ENCODE measurements around the gene MICAL2.

Gene MICAL2

DNA sequence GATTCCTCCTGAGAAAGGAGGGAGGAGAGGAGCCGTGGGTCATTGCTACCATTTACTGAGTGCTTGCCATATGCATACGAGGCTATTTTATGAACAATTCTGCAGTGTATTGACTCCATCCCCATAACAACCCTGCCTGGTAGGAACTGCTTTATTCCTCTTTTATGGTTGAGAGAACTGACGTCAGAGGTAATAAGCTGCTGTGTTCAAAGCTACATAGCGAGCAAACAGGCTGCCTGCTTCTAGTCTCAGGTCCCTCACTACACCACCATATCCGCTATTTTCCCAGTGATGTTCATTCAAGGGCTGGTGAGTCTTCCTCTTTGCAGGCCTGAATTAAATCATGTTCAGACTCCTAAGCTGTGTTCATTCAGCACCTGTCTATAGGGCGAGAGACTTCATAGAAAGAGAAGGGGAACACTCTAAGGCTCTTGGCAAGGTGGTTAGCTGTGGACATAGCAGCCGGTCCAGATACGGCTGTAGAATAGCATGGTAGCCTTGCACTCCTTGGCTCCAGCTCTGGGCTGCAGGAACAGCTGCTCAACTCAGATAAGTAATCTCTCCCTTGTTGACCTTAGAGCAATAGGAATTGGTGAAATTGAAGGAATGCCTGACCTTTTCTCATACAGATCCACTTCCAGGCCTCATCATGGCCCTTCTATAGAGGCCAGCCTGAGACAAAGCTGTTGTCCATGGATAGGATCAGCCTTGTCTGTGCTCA is 82.6 kb downstream of the MICAL2 start:
- DNase-seq, result no peak

DNA sequence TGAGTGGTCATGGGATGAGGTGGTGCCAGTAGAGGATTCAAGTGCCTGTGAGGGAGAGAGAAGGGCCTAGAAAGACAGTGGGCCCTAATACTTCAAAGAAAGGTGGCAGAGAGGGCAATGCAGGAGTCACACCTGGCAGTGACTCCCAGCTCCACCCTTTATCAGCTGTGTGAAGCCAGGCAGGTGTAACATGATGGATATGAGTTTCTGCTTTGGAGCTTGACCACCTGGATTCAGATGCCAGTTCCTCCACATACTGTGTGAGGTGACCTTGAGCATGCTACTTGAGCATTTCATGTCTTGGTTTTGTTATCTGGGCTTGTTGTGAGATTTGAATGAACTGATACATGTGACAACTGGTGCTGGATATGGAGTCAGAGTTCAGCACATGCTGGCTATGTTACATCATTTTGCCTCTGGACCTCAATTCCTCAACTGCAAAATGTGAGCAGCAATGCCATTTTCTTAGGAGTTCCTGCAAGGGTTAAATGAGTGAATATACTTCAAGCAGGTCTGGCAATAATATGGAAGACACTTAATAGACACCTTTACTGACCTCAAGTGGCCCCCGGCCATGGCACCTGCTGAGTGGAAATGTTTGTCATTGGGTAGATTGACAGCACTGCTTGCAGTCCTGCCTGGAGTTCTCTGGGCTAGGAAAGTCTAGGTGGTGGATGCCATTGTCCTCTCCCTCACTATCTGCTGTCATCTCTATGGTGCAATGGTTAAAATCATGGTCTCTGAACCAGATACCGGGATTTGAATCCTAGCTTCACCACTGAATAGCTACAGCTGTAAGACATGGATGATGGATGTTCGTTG is 83.3 kb downstream of the MICAL2 start:
- DNase-seq, result no peak

DNA sequence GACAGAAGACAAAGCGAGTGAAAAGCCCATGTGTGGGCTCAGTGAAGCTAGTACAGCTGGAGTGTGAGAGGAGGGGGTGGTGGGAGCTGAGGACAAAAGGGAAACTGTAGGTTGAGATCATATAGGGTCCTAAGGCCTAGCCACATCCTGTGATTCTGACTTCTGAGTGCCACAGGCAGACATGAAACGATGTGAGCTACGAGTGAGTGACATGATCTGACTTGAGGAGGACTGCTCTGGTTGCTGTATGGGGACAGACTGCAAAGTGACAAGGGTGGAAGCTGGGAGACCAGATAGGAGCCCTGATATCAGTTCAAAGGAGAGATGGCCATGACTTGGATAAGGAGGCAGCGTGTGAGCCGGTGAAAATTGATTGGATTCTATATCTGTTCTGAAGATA is 85.4 kb downstream of the MICAL2 start:
- DNase-seq, result peak; percentile 28

DNA sequence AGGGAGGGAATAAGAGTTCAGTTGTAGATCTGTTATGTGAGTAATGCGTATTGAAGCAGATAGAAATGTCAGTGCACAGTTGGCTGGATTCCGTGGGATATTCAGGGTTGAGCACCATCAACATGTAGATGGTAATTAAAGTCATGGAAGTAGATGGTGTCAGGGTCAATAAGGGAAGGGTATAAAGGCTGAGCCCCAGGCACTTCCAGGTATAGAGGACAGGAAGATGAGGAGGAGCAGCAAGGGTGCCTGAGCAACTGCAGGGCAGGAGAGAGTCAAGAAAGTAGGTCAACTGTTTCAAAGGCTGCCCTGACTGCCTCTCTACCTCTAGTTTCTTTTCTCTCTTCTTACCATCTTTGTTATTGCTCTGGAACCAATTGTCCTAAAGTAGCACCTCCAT is 85.9 kb downstream of the MICAL2 start:
- no peak for DNase-seq

DNA sequence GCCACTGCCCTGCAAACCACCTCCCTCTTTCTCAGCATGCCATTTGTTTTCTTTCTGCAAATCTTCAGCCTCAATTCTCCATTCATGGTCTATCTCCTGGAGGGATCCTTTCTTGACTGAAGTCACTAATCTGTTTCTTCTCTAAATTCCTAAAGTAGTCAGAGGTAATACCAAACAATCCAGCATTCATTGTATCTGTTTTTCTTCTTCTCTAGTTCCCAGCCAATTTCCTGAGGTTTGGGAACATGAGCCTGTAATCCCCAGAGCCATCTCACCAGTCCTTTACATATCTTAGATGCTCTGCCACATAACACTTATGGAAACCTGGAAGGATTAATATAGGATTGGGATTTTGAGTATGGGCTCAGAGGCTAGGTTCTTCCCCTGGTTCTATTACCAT is 86.5 kb downstream of the MICAL2 start:
- DNase-seq, result no peak

DNA sequence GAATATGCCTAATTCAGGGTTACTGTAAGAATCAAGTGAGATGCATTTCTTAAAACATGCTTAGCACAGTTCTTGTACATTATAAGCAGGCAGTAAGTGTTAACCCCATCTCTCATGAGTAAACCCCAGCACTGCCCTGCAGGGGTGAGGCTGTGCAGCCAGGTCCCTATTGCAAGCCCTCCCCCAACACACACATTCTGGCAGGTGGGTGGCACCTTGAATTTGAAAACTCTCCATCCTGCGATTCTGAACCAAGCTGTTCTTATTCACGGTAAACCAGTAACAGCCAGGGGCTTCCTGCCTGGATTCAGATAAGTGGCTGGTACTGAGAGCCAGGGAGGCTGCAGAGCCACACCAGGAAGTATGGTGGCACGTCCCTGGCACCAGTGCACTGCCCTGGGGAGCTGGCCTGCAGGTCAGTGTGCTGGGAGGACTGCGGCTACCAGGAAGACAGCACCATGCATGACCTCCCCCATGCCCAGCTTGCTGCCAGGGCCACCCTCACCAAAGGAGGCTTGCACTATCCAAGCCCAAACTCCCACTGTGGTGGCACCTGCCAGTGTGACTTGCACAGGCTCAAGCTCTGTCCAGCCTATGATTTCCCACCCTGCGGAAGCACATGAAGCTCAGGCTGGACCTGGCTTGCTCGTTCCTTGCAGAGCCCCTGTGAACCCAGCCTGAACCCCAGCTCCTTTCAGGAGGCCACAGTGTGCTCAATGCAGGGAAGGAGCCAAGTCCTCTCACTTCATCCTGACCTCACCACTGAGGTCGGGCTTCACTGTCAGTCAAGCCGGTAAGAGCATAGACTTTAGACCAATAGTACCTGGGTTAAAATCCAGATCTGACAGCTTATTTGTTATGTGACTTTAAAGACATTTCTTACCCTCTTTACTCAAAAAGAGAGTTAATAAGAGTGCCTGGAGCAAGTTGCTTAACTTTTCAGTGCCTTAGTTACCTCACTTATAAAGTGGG is 88.1 kb downstream of the MICAL2 start:
- no peak for DNase-seq

DNA sequence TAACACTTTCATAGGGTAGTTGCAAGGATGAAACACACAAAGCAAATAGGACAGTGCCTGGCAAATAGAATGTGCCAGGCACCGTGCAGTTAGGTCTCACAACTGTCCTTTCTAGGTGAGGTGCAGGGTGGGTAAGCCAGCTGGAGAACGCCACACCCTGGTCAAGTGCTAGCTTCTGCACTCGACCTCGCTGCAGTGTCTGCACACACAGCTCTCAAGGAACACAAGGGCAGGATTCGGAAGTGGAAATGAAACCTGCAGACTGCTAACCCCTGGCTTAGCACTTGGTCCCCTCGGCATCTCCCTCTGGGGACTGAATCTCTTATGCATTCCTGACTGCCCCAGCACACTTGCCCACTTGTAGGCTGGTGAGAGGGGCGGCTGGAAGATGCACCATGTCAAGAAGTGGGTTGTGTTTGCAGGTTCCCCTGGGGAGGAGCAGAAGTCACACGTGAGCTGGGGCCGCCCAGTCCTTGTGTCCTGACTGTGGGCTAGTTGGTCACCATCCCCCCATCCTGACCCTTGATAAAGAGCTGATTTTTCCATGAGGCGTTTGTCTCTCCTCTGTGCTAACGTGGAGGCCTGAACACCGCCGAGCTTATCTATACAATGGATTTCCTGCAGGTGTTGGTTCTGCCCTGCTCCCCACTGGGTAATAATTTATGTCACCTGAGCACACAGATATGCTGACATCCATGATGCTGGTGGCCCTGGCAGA is 89.0 kb downstream of the MICAL2 start:
- no peak for DNase-seq

DNA sequence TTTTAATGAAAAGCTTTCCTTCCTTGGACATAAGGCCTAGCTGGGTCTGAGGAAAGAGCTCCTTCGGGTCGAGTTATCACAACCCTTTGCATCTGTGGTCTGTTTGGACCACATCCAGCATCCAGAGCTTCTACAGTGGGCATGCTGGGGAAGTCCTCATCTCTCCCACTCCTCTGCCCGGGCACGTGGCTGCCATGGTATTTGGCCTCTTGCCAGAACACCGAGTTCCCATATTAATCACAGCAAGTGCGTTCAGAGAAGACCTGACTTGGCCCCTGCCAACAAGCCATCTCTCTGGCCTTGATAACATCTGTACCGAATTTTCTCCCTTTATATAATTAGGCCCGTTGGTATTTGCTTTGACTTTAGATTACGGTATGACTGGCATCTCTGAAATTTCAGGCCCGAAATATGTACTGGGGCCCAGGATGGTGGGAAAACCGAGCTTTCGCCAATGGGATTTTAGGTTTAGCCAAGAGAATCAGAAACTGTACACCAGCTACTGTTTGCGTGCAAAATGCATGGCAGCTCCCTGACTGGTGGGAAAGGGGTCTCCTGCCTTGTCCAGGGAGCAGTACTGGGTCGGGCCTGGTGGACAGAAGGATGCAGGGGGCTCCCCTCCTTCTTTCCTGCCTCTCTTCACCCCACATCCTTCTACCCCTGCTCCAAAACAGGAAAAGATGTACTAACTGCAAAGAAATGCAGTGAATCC is 90.0 kb downstream of the MICAL2 start:
- no peak for DNase-seq

DNA sequence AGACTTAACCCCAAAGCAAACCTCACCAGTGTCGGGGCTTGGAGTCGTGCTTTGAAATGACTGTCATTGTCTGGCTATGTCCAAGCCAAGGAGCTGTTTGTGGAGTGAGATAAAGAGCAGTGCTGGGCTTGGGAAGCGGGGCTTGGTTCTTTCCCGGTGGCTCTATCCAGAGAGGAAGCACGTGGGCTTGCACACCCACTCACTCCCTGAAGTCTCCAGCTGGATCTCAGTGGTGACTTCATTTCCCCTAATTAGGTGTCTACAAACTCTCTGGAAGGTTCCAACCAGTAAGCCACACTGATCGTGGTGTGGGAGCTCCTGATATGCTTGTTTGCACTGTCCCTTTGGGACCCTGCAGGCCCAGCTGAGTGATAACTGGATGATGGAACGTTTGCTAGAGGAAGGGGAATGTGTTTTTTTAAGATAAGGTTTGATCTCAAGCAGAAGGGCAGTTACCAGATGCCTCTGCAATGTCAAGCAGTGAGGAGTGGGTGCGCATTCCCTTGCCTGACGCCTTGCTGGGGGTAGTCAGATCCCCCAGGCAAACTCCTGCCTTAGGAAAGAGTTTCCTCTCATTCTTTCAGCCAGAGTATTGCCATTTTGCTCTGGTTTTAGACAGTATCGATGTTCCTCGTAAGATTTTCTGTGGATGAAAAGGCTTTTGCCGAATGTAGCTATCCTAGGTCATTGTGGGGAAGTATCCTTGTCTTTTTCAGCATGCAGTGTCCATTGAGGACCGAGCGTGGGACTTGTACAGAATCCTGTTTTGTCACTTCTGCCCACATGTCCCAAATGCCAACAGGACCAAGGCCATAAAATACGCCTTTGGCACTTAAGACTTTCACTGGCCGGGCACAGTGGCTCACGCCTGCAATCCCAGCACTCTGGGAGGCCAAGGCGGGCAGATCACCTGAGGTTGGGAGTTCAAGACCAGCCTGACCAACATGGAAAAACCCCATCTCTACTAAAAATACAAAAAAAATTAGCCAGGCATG is 90.9 kb downstream of the MICAL2 start:
- DNase-seq, result no peak

DNA sequence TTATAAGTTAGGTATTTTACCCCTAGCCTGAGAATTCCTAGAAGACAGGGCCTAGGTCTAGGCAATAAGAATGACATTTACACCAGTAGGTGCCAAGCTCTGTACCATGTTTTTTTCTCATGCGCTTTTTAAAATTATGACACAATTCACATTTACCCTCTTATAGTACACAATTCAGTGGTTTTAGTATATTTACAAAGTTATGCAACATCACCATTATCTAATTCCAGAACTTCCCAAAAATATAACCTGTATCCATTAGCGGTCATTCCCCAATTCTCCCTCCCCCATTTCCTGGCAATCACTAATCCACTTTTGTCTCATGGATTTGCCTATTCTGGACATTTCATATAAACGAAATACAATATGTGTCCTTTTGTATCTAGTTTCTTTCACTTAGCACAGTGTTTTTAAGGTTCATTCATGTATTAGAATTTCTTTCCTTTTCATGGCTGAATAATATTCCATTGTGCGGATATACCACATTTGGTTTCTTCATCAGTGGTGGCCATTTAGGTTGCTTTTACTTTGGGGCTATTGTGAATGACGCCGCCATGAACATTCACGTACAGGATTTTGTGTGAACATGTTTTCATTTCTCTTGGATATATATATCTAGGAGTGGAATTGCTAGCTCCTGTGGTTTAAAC is 92.4 kb downstream of the MICAL2 start:
- no peak for DNase-seq

DNA sequence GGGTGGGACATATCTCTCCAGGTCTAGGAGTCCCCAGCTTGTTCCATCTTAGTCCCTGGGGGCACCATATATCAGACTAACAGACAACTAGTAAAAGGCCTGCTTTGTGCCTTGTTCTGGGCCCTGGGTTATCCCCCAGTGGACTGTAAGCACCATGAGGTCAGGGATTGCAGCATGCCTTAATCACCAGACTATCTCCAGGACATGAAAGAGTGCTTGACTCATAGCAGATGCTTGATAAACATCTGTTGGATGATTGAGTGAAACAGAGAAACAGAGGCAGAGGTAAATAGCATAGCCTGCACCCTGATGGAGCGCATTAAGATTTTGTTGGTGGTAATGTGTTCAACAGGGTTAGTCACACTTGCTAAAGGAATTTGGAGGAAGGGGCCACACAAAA is 94.1 kb downstream of the MICAL2 start:
- DNase-seq, result no peak

DNA sequence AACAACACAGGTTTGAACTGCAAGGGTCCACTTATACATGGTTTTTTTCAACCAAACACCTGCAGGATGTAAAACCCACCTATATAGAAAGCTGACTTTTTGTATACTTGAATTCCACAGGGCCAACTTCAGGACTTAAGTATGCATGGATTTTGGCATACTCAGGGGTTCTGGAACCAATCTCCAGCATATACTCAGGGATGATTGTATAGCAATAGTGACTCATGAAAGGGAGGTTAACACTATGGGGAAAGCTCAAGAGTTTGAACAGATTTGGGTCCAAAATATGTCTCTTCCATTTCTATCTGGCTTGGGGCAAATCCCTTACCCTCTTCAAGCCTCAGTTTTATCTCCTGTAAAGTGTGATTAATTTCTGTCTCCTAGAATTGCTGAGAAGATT is 94.9 kb downstream of the MICAL2 start:
- no peak for DNase-seq

DNA sequence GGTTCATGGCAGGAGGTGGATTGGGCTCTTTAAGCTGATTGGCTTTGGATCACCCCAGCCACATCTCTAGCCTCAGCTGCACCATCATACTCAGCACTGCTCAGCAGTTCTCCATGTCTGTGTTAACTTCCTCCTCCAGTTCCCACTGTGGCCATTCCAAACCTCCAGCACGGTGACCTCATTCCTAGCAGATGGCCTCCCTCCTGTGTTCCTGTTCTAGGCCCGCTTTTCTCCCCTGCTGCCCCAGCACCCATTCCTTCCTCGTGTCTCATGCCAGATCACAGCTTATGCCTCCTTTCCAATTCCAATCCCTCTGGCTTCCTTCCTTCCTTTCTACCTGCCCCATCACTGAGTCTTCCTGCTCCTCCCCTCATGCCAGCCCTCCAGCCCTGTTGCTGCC is 96.1 kb downstream of the MICAL2 start:
- DNase-seq, result no peak

DNA sequence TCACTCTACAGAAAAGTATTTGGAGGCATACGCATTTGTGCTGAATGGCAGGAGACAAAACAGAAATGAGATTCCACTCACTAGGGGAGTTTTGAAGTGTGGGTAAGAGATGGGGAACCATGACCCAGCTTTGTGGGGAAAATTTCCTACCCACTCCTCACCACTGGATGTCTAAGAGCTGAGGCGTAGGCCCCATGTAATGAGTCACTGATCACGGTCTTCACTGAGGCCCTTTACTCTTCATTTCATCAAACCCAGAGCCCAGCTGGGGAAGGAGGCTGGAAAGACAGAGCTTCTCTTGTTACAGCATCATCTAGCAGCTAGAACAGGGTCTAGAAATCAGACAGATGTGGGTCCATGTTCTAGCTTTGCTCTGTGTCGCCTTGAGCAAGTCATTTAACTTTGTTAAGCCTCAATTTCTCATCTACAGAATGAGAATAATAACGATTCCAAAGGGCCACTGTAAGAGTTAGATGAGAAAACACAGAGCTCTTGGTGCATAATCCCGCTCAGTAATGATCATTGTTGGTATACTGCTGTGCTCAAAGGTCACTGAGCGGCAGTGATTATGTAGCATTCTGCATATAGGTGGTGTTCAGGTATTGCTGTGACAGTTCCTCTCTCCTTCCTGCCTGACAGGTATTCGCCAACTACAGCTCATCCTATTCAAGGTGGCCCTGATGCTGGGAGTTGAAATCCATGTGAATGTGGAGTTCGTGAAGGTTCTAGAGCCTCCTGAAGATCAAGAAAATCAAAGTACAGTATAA is 97.2 kb downstream of the MICAL2 start:
- DNase-seq, result no peak

DNA sequence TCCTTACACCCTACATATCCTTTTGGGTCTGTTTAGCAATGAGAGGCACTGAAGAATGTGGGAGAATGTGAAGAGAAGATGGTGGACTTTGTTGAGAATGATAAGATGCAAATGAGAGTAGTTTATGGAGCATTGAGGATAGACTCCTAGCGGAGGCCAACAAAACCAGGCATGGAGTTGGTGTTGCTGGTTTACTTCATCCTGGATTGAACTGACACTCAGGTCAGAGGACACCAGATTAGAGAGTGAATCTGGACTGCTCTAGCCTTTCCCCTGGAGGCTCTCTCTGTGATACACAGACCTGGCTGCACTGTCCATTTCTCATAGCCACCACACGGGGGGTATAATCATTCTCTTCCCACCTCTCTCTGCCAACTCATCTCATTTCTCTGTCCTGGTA is 98.7 kb downstream of the MICAL2 start:
- DNase-seq, result no peak

DNA sequence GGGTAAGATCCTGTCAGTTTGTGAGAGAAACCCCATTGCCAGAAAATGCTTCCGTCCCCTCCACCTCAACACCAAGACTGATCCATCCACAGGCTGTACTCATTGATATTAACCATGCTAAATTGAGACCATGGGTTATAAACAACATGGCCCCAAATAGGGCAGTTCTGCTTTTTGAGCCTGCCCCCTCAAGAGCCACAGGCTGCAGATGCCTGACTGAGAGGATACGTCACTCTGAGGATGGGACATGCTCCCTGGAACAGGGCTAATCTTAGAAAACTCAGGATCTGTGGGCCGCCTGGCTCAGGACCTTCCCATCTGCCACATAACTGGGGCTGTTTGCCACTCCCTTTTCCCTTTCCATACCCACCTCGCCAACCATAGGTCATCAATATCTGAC is 99.8 kb downstream of the MICAL2 start:
- no peak for DNase-seq

DNA sequence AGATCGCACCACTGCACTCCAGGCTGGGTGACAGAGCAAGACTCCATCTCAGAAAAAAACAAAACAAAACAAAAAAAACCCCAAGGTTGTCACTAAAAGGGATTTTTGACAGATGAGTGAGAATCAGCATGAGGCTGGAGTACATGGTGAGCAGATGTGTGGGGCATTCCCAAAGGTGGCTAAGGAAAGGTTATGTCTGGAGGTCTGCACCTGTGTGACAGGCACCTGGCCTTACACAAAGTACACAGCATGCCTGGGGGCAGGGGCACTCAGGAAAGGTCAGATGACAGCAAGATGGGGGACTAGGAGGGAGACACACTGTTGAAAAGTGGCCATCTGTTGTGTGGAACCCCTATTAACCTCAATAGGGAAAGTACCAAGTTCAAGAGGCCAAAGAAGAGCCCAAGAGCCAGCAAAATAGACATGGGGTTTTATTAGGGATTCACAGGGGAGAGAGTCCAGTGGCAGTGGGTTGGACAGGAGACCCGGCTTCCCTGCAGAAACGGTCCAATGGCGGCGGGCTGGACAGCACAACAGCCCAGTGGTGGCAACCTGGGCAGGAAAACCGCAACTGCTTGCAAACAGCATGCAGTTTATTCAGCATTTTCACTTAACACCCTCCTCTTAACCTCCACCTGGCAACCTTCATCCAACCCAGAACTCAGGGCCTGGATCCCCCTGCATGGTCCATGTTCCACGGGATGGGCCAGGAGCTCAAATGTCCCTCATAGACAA is 101.1 kb downstream of the MICAL2 start:
- no peak for DNase-seq

DNA sequence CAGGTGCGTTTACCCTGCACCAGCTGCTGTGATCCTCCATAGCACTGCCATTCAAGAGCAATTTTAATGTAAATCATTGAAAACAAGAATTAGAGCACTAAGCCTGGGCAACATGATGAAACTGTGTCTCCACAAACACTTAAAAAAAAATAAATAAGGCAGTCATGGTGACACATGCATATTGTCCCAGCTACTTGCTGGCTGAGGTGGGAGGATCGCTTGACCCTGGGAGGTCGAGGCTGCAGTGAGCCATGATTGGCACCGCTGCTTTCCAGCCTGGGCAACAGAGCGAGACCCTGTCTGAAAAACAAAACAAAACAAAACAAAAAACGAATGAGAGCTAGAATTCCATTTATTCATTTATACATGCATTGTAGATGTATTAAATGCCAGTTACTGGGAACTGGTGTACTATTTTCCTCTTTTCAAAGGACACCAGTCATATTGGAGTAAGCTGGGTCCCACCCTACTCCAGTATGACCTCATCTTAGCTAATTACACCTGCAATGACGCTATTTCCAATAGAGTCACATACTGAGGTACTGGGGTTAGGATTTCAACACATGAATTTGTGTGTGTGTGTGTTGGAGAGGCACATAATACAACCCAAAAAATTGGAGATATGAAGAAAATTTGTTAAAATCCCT is 101.9 kb downstream of the MICAL2 start:
- DNase-seq, result no peak

Measured in effector CD4-positive, alpha-beta T cell (primary cell).